Measurements from ENCODE around the gene MAP1B. TPM values are rescaled to one million over a fixed set of nuclear protein-coding genes. Genes with fewer than 3 reads are reported as not detected.
A peak's percentile ranks its signal among the peaks of the same experiment; 100 is the strongest.

MAP1B gene
- total and polyA plus RNA-seq, 9 of the 15 experiments (the other 6 are each of a cell fraction or from before 2014, with no cell fraction given) = 5.2 to 66.1 (median 17.3) TPM

DNA sequence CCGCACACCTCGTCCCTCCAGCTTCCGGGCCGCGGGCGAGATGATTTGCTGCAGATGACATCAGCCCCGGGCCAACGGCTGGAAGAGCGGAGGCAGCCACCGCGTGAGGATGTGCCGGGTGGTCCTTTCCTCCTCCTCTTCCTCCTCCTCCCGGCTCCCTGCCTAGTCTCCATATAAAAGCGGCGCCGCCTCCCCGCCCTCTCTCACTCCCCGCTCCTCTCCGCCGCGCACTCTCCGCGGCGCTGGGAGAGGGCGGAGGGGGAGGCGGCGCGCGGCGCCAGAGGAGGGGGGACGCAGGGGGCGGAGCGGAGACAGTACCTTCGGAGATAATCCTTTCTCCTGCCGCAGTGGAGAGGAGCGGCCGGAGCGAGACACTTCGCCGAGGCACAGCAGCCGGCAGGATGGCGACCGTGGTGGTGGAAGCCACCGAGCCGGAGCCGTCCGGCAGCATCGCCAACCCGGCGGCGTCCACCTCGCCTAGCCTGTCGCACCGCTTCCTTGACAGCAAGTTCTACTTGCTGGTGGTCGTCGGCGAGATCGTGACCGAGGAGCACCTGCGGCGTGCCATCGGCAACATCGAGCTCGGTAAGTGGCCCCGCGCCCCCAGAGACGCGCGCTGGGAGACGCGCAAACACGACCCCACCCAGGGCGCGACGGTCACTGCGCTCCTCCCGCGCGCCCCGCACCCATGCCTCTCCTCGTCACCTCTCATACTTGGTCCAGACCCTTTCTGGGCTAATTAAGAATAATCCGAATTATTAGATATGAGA, at the start of gene MAP1B (continued):
- TF ChIP-seq ZNF57 (CRISPR knock-in tag; IDR thresholded peaks at IDR 0.05) = no peak
- TF ChIP-seq PPARD (CRISPR knock-in tag; IDR thresholded peaks at IDR 0.05) = no peak
- TF ChIP-seq PTTG1 (tag; IDR thresholded peaks at IDR 0.05; ENCODE audit: low read depth) = no peak
- no peak for TF ChIP-seq TAF9B (IDR thresholded peaks at IDR 0.05; ENCODE audit: partially characterized antibody)
- TF ChIP-seq, protein P1, sequence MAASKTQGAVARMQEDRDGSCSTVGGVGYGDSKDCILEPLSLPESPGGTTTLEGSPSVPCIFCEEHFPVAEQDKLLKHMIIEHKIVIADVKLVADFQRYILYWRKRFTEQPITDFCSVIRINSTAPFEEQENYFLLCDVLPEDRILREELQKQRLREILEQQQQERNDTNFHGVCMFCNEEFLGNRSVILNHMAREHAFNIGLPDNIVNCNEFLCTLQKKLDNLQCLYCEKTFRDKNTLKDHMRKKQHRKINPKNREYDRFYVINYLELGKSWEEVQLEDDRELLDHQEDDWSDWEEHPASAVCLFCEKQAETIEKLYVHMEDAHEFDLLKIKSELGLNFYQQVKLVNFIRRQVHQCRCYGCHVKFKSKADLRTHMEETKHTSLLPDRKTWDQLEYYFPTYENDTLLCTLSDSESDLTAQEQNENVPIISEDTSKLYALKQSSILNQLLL (CRISPR knock-in tag; IDR thresholded peaks at IDR 0.05; ENCODE audit: borderline replicate concordance) = no peak
- TF ChIP-seq SMAD1 (IDR thresholded peaks at IDR 0.05; ENCODE audit: low read depth, low read length, partially characterized antibody) = peak; percentile 53
- TF ChIP-seq, protein P2, sequence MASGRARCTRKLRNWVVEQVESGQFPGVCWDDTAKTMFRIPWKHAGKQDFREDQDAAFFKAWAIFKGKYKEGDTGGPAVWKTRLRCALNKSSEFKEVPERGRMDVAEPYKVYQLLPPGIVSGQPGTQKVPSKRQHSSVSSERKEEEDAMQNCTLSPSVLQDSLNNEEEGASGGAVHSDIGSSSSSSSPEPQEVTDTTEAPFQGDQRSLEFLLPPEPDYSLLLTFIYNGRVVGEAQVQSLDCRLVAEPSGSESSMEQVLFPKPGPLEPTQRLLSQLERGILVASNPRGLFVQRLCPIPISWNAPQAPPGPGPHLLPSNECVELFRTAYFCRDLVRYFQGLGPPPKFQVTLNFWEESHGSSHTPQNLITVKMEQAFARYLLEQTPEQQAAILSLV (tag; IDR thresholded peaks at IDR 0.05) = no peak
- TF ChIP-seq, protein P3, sequence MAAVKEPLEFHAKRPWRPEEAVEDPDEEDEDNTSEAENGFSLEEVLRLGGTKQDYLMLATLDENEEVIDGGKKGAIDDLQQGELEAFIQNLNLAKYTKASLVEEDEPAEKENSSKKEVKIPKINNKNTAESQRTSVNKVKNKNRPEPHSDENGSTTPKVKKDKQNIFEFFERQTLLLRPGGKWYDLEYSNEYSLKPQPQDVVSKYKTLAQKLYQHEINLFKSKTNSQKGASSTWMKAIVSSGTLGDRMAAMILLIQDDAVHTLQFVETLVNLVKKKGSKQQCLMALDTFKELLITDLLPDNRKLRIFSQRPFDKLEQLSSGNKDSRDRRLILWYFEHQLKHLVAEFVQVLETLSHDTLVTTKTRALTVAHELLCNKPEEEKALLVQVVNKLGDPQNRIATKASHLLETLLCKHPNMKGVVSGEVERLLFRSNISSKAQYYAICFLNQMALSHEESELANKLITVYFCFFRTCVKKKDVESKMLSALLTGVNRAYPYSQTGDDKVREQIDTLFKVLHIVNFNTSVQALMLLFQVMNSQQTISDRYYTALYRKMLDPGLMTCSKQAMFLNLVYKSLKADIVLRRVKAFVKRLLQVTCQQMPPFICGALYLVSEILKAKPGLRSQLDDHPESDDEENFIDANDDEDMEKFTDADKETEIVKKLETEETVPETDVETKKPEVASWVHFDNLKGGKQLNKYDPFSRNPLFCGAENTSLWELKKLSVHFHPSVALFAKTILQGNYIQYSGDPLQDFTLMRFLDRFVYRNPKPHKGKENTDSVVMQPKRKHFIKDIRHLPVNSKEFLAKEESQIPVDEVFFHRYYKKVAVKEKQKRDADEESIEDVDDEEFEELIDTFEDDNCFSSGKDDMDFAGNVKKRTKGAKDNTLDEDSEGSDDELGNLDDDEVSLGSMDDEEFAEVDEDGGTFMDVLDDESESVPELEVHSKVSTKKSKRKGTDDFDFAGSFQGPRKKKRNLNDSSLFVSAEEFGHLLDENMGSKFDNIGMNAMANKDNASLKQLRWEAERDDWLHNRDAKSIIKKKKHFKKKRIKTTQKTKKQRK (IDR thresholded peaks at IDR 0.05; ENCODE audit: borderline replicate concordance, low read depth, low read length) = no peak
- no peak for TF ChIP-seq BRCA1 (IDR thresholded peaks at IDR 0.05)
- no peak for TF ChIP-seq BRCA1 (CRISPR knock-in tag; IDR thresholded peaks at IDR 0.05)
- TF ChIP-seq DIDO1 (tag; IDR thresholded peaks at IDR 0.05; ENCODE audit: low read depth) = no peak
- TF ChIP-seq GABPB1 (CRISPR knock-in tag; IDR thresholded peaks at IDR 0.05) = peak; percentile 73
- no peak for TF ChIP-seq ZNF280B (CRISPR knock-in tag; IDR thresholded peaks at IDR 0.05)
- no peak for TF ChIP-seq ZNF740 (CRISPR knock-in tag; IDR thresholded peaks at IDR 0.05)
- TF ChIP-seq ZNF740 (tag; IDR thresholded peaks at IDR 0.05) = no peak
- no peak for TF ChIP-seq RNF2 (IDR thresholded peaks at IDR 0.05)
- TF ChIP-seq POLR2G (IDR thresholded peaks at IDR 0.05; ENCODE audit: low read depth, low read length) = peak; percentile 96
- TF ChIP-seq RBFOX2 (IDR thresholded peaks at IDR 0.05; ENCODE audit: low read depth, low read length) = peak; percentile 97
- TF ChIP-seq ETV1 (tag; conservative IDR thresholded peaks at IDR 0.05; ENCODE audit: low read depth) = peak; percentile 76

Measured in K562 (cell line).